HepG2 (cell line): ENCODE results near the gene ZCWPW2. TPM values are rescaled to one million over a fixed set of nuclear protein-coding genes. Genes with fewer than 3 reads are reported as not detected.

ENCODE experiments used
- HNF4G ChIP-seq, 2 experiments: sonication (generic) in 1 of 2; formaldehyde crosslinking in 1 of 2; IDR thresholded peaks; 2 replicates each; pipeline versions ENCODE4 v1.4.0 to v1.6.1; 2011 to 2020; ENCODE audit warnings: borderline replicate concordance in 2 of 2, low read depth in 2 of 2, mild to moderate bottlenecking in 2 of 2, low read length in 1 of 2, missing genetic modification reagents in 1 of 2, moderate library complexity in 1 of 2
- ZNF225 ChIP-seq: sonication (generic); formaldehyde crosslinking; IDR thresholded peaks from 2 replicates; pipeline ENCODE4 v1.4.0; 2020; ENCODE audit warnings: mild to moderate bottlenecking, missing genetic modification reagents
- ZNF337 ChIP-seq: sonication (generic); formaldehyde crosslinking; IDR thresholded peaks from 2 replicates; pipeline ENCODE4 v1.5.1; 2020; ENCODE audit warnings: missing genetic modification reagents, low read depth, mild to moderate bottlenecking, borderline replicate concordance
- polyA plus RNA-seq, 8 experiments: library from polyadenylated mRNA; depleted of rRNA in 3 of 8; stranded (reverse) in 7 of 8; unstranded in 1 of 8; fragments of >200 nt; fragmentation: Illumina TruSeq in 4 of 8; extraction: Trizol in 4 of 8; gene quantifications; 2 replicates each; pipeline versions ENCODE4 v1.2.1 to v1.2.3, GENCODE V29; 2011 to 2016; ENCODE audit warnings: low read depth in 4 of 8, missing spikeins in 1 of 8, mixed read lengths in 1 of 8; ENCODE audit not compliant: insufficient read depth in 1 of 8
- total RNA-seq, 5 experiments: library from RNA; depleted of rRNA; stranded (reverse); fragments of >200 nt; fragmentation: Illumina TruSeq; extraction: Trizol; gene quantifications; 2 replicates each; pipeline ENCODE4 v1.2.3, GENCODE V29; 2016; ENCODE audit warnings: low read depth in 1 of 5
- TF ChIP-seq, protein P1 (sequence below): sonication (generic); formaldehyde crosslinking; IDR thresholded peaks from 2 replicates; pipeline ENCODE4 v1.5.1; 2020; ENCODE audit warnings: mild to moderate bottlenecking, missing genetic modification reagents, moderate library complexity
- TF ChIP-seq, protein P2 (sequence below): sonication (generic); formaldehyde crosslinking; IDR thresholded peaks from 2 replicates; pipeline ENCODE4 v1.4.0; 2020; ENCODE audit warnings: mild to moderate bottlenecking, missing genetic modification reagents
- TF ChIP-seq, protein P3 (sequence below): sonication (generic); formaldehyde crosslinking; IDR thresholded peaks from 2 replicates; pipeline ENCODE4 v1.4.0; 2020; ENCODE audit warnings: mild to moderate bottlenecking, missing genetic modification reagents
- TF ChIP-seq, protein P4 (sequence below): sonication (generic); formaldehyde crosslinking; IDR thresholded peaks from 2 replicates; pipeline ENCODE4 v1.4.0; 2020; ENCODE audit warnings: mild to moderate bottlenecking, missing genetic modification reagents
- TF ChIP-seq, protein P5 (sequence below): sonication (generic); IDR thresholded peaks from 2 replicates; pipeline ENCODE4 v1.6.1; 2016; ENCODE audit warnings: low read depth, borderline replicate concordance

The ZCWPW2 gene
- total and polyA plus RNA-seq, 2 of the 13 experiments (the other 11 are each of a cell fraction or from before 2014, with no cell fraction given): 0.17 to 0.53 TPM

DNA sequence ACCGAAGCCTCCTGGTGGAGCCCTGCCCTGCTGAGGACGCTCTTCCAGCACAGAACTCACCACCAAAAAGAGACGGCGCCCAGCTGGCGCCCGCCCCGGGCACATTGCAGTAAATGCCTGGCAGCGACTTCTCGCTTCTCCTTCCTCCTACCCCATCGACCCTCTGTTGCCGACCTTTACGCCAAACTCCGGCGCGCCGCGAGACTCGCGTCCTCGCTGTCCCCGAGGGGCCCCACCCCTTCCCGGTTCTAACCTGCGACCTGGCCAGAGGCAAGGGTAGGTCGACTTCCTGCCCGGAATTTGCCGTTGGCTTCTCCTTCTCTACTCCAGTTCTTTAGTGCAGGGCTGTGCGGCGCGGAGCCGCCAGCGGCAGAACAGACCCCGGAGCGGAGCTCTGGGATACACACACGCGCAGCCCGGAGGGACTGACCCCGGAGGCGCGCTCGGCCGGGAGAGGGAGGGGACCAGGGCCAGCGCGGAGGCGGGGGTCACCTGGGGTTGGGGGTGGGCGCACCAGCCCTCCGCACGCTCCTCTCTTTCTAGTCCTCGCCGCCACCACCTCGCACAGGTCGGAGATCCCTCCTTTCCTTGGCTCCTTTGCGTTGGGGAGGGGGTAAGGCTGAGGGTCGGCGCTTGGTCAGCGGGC is 226.7 kb downstream of the ZCWPW2 start (continued):
- TF ChIP-seq, protein P1, sequence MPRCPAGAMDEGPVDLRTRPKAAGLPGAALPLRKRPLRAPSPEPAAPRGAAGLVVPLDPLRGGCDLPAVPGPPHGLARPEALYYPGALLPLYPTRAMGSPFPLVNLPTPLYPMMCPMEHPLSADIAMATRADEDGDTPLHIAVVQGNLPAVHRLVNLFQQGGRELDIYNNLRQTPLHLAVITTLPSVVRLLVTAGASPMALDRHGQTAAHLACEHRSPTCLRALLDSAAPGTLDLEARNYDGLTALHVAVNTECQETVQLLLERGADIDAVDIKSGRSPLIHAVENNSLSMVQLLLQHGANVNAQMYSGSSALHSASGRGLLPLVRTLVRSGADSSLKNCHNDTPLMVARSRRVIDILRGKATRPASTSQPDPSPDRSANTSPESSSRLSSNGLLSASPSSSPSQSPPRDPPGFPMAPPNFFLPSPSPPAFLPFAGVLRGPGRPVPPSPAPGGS (CRISPR knock-in tag): no peak
- TF ChIP-seq ZNF225 (CRISPR knock-in tag): no peak
- TF ChIP-seq, protein P2, sequence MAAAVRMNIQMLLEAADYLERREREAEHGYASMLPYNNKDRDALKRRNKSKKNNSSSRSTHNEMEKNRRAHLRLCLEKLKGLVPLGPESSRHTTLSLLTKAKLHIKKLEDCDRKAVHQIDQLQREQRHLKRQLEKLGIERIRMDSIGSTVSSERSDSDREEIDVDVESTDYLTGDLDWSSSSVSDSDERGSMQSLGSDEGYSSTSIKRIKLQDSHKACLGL (CRISPR knock-in tag): no peak
- no peak for TF ChIP-seq HNF4G (IDR thresholded peaks at IDR 0.05; ENCODE audit: borderline replicate concordance, low read depth, low read length)
- no peak for TF ChIP-seq HNF4G (CRISPR knock-in tag; IDR thresholded peaks at IDR 0.05; ENCODE audit: borderline replicate concordance, low read depth)
- TF ChIP-seq, protein P3, sequence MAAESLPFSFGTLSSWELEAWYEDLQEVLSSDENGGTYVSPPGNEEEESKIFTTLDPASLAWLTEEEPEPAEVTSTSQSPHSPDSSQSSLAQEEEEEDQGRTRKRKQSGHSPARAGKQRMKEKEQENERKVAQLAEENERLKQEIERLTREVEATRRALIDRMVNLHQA (CRISPR knock-in tag): no peak
- TF ChIP-seq, protein P4, sequence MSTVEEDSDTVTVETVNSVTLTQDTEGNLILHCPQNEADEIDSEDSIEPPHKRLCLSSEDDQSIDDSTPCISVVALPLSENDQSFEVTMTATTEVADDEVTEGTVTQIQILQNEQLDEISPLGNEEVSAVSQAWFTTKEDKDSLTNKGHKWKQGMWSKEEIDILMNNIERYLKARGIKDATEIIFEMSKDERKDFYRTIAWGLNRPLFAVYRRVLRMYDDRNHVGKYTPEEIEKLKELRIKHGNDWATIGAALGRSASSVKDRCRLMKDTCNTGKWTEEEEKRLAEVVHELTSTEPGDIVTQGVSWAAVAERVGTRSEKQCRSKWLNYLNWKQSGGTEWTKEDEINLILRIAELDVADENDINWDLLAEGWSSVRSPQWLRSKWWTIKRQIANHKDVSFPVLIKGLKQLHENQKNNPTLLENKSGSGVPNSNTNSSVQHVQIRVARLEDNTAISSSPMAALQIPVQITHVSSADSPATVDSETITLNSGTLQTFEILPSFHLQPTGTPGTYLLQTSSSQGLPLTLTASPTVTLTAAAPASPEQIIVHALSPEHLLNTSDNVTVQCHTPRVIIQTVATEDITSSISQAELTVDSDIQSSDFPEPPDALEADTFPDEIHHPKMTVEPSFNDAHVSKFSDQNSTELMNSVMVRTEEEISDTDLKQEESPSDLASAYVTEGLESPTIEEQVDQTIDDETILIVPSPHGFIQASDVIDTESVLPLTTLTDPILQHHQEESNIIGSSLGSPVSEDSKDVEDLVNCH (CRISPR knock-in tag): no peak
- TF ChIP-seq, protein P5, sequence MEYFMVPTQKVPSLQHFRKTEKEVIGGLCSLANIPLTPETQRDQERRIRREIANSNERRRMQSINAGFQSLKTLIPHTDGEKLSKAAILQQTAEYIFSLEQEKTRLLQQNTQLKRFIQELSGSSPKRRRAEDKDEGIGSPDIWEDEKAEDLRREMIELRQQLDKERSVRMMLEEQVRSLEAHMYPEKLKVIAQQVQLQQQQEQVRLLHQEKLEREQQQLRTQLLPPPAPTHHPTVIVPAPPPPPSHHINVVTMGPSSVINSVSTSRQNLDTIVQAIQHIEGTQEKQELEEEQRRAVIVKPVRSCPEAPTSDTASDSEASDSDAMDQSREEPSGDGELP: no peak
- TF ChIP-seq ZNF337 (CRISPR knock-in tag): no peak

Other genes starting within 250 kb of the ZCWPW2 start
- gene CMC1, start 107.1 kb upstream of the ZCWPW2 start, total RNA-seq (2016; rRNA removed; fragmentation: Illumina TruSeq; extraction: Trizol): 29.5 and 32.3 TPM in 2 replicates
- 19.9 and 22.1 TPM in 2 replicates for gene CMC1, start 107.1 kb upstream of the ZCWPW2 start, polyA plus RNA-seq (2011; rRNA removed)
- 43.7 and 48.4 TPM in 2 replicates for gene AZI2, start 103 bp downstream of the ZCWPW2 start, total RNA-seq (2016; rRNA removed; fragmentation: Illumina TruSeq; extraction: Trizol)
- gene AZI2, start 103 bp downstream of the ZCWPW2 start, polyA plus RNA-seq (2011; rRNA removed): 38.2 and 49.8 TPM in 2 replicates